ENCODE results near the gene RNF212.

Gene RNF212

GRCh38 chr4:1036095-1036494 lies 77.3 kb downstream of the RNF212 start:
- DNase-seq (ENCODE audit: low spot score) = no peak

DNA sequence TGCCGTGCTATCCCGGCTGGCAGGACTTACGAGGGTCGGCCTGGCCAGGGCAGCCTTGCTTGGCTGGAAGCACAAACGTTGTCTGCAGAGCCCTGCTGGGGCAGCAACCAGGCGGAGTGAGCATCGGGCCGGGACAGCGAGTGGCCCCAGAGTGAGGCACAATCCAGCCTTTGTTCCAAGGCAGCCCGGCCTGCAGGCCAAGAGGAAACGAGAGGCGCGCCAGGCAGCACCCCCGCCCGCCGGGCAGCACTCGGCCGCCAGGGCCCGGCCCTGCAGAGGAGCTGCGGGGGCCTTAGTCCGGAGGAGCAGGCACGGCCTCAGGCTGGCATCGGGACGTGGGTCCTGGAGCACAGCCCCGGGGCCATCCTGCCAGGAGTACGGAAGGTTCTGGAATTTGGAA lies 77.9 kb downstream of the RNF212 start:
- no peak for DNase-seq (ENCODE audit: low spot score)

DNA sequence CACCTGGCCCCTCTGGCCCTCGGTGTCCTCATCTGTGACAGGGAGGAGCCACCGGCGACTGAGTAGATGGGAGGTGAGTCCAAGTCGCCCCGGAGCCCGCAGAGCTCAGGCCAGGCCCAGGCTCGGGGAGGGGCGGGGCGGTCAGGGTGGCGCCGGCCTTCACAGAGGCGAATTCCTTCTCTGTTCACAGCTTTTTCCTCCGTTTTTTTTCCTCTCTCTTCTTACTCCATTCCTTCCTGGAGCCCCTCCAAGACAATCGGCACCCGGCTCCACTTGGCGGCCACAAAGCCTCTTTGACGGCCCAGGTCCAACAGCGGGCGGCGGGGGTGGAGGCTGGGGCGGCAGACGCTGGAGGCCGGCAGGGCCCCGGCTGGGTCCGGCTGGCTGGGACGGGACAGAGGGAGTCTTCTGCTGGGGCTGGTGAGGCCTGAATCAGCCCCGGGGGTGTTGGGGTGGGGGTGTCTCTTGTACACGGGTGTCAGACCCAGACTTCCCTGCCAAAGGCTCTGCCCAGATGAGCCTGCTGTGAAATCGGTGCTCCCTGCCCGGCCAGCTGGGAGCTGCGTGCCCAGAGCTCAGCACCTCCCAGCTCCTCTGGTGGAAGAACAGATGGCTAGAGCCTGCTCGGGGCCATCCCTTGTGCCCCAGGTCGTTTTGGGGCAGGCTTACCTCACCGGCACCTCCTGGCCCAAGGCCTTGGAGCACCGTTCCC lies 79.4 kb downstream of the RNF212 start:
- peak; percentile 82 for DNase-seq (ENCODE audit: low spot score)

GRCh38 chr4:1032861-1033260 lies 80.5 kb downstream of the RNF212 start:
- DNase-seq (ENCODE audit: low spot score) = no peak

- DNase-seq (ENCODE audit: low spot score) = no peak
Measured at GRCh38 chr4:1031956-1032795, 81.2 kb downstream of the RNF212 start.

DNA sequence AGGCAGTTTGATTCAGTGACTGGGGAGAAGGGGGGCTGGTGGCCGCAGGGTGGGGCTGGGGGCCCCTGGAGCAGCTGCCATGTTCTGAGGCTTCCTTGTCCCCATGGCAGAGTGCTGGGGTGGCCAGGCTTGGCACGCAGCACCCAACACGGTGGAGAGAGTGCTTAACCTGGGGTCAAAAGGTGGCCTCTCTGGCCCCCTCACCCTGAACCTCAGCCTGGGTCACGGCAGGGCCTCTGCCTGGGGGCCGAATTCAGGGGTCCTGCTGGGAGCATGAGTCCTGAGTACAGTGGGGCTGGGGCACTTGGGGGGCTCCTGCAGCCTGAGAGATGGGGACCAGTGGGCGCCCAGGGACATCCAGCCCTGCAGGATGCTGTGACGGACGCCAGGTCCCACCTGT lies 82.0 kb downstream of the RNF212 start:
- DNase-seq (ENCODE audit: low spot score) = no peak

GRCh38 chr4:1030559-1030958 lies 82.8 kb downstream of the RNF212 start:
- DNase-seq (ENCODE audit: low spot score) = no peak

- DNase-seq (ENCODE audit: low spot score) = no peak
Measured at GRCh38 chr4:1030031-1030430, 83.3 kb downstream of the RNF212 start.

GRCh38 chr4:1029529-1029928 lies 83.8 kb downstream of the RNF212 start:
- no peak for DNase-seq (ENCODE audit: low spot score)

- no peak for DNase-seq (ENCODE audit: low spot score)
Measured at GRCh38 chr4:1028574-1029220, 84.7 kb downstream of the RNF212 start.

DNA sequence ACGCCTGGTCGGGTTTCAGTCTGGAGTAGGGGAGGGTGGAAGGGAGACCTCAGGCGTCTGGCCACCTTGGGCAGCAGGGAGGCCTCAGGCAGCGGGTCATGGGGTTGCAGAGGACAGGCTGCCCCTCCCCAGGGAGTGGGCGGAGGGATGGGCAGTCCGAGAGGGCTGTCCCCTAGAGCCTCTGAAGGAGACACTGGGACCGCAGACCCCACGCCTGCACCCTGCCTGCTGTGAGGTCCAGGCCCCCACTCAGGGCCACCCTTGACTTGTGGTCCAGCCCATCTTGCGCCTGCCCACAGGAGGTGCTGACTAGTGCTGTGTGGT lies 85.5 kb downstream of the RNF212 start:
- DNase-seq (ENCODE audit: low spot score) = no peak

GRCh38 chr4:1027219-1027914 lies 86.0 kb downstream of the RNF212 start:
- no peak for DNase-seq (ENCODE audit: low spot score)

DNA sequence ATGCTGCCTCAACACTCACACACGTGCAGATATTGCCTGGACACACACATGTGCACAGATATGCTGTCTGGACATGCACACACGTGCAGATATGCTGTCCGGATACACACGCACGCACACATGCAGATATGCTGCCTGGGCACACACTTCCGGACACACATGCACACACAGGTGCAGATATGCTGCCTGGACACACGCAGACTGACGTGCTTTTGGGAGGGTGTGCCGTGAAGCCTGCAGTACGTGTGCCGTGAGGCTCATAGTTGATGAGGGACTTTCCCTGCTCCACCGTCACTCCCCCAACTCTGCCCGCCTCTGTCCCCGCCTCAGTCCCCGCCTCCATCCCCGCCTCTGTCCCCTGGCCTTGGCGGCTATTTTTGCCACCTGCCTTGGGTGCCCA lies 87.2 kb downstream of the RNF212 start:
- no peak for DNase-seq (ENCODE audit: low spot score)

- no peak for DNase-seq (ENCODE audit: low spot score)
Measured at GRCh38 chr4:1024882-1025545, 88.3 kb downstream of the RNF212 start.

GRCh38 chr4:1023895-1024740 lies 89.2 kb downstream of the RNF212 start:
- DNase-seq (ENCODE audit: low spot score) = no peak

GRCh38 chr4:1023075-1023640 lies 90.2 kb downstream of the RNF212 start:
- DNase-seq (ENCODE audit: low spot score) = no peak

DNA sequence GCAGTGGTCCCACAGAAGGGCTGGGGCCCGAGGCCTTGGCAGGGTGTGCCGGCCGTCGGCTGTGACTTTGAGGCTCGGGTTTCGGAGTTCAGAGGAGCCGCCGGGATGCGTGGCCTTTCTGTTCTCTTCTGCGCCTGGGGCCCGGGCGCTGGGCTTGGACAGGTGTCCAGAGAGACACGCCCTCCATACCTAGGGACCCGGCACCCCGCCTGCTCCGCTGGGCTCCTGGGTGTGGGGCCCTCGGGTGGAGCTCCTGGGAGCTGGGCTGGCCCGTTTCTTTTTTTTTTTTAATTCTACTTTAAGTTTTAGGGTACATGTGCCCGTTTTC lies 90.7 kb downstream of the RNF212 start:
- DNase-seq (ENCODE audit: low spot score) = no peak

GRCh38 chr4:1022051-1022738 lies 91.2 kb downstream of the RNF212 start:
- no peak for DNase-seq (ENCODE audit: low spot score)

Measured in AG08395 (cell line).